Trophoblast cell (in vitro differentiated cells and primary cell): Measurements from ENCODE around the gene CORO2B.

Experiments used
- DNase-seq, 2 donors: peaks; one replicate each; pipeline ENCODE4 v3.0.0-alpha.2; 2016
- H2AFZ ChIP-seq: 2 replicates; pipeline ENCODE4 v1.6.1; 2013; ENCODE audit warnings: low read length, moderate library complexity, mild to moderate bottlenecking; ENCODE audit not compliant: insufficient read depth, poor library complexity
- H2AK5ac ChIP-seq: 2 replicates; pipeline ENCODE4 v1.6.1; 2013; ENCODE audit warnings: mild to moderate bottlenecking, low read length
- H2BK120ac ChIP-seq: 2 replicates; pipeline ENCODE4 v1.6.1; 2013; ENCODE audit warnings: low read length, mild to moderate bottlenecking, moderate library complexity; ENCODE audit not compliant: insufficient read depth, poor library complexity
- H2BK12ac ChIP-seq: 2 replicates; pipeline ENCODE4 v1.6.1; 2013; ENCODE audit warnings: mild to moderate bottlenecking, low read length, moderate library complexity
- H2BK5ac ChIP-seq: 2 replicates; pipeline ENCODE4 v1.6.1; 2013; ENCODE audit warnings: low read length, low read depth, moderate library complexity, mild to moderate bottlenecking; ENCODE audit not compliant: poor library complexity
- H3K14ac ChIP-seq: 2 replicates; pipeline ENCODE4 v1.6.1; 2013; ENCODE audit warnings: mild to moderate bottlenecking, low read length
- H3K18ac ChIP-seq: 2 replicates; pipeline ENCODE4 v1.6.1; 2013; ENCODE audit warnings: mild to moderate bottlenecking, low read length
- H3K23ac ChIP-seq: 2 replicates; pipeline ENCODE4 v1.6.1; 2013; ENCODE audit warnings: low read length
- H3K27ac ChIP-seq: 2 replicates; pipeline ENCODE4 v1.5.1; 2013; ENCODE audit warnings: low read depth, mild to moderate bottlenecking, inconsistent platforms, low read length, moderate library complexity
- H3K27me3 ChIP-seq: 2 replicates; pipeline ENCODE4 v1.6.1; 2013; ENCODE audit warnings: inconsistent platforms, mild to moderate bottlenecking, low read length, moderate library complexity; ENCODE audit not compliant: insufficient read depth
- H3K36me3 ChIP-seq, 2 experiments: 1 replicate in 1 of 2; 2 replicates in 1 of 2; pipeline ENCODE4 v1.6.1; 2013; ENCODE audit warnings: low read length in 2 of 2, mild to moderate bottlenecking in 2 of 2, moderate library complexity in 1 of 2; ENCODE audit not compliant: insufficient read depth in 2 of 2, control insufficient read depth in 1 of 2
- H3K4ac ChIP-seq: 2 replicates; pipeline ENCODE4 v1.6.1; 2013; ENCODE audit warnings: low read depth, mild to moderate bottlenecking, low read length, moderate library complexity
- H3K4me1 ChIP-seq, 2 experiments: 1 replicate in 1 of 2; 2 replicates in 1 of 2; pipeline ENCODE4 v1.6.1; 2013; ENCODE audit warnings: low read length in 2 of 2, mild to moderate bottlenecking in 2 of 2, moderate library complexity in 1 of 2; ENCODE audit not compliant: insufficient read depth in 2 of 2, control insufficient read depth in 1 of 2
- H3K4me2 ChIP-seq: 2 replicates; pipeline ENCODE4 v1.6.1; 2013; ENCODE audit warnings: inconsistent platforms, mild to moderate bottlenecking, low read length, moderate library complexity
- H3K4me3 ChIP-seq: 2 replicates; pipeline ENCODE4 v1.5.1; 2013; ENCODE audit warnings: mild to moderate bottlenecking, low read depth, low read length, inconsistent platforms
- H3K79me1 ChIP-seq: one replicate; pipeline ENCODE4 v1.6.1; 2013; ENCODE audit warnings: low read length
- H3K79me2 ChIP-seq: 2 replicates; pipeline ENCODE4 v1.6.1; 2013; ENCODE audit warnings: low read length, mild to moderate bottlenecking; ENCODE audit not compliant: control insufficient read depth, insufficient read depth, poor library complexity
- H3K9ac ChIP-seq: 2 replicates; pipeline ENCODE4 v1.6.1; 2013; ENCODE audit warnings: mild to moderate bottlenecking, low read length
- H3K9me3 ChIP-seq: 2 replicates; pipeline ENCODE4 v1.6.1; 2013; ENCODE audit warnings: low read depth, mild to moderate bottlenecking, control low read depth, inconsistent platforms, low read length; ENCODE audit not compliant: insufficient read depth
- H4K12ac ChIP-seq: 2 replicates; pipeline ENCODE4 v1.6.1; 2013; ENCODE audit warnings: low read depth, mild to moderate bottlenecking, low read length, moderate library complexity
- H4K8ac ChIP-seq: 2 replicates; pipeline ENCODE4 v1.6.1; 2013; ENCODE audit warnings: low read depth, mild to moderate bottlenecking, low read length, moderate library complexity
- H4K91ac ChIP-seq: one replicate; pipeline ENCODE4 v1.6.1; 2013; ENCODE audit warnings: low read depth, mild to moderate bottlenecking, low read length, moderate library complexity
- WGBS: extraction: QIAGEN DNeasy Blood & Tissue Kit; methylation state at CpG from one replicate; pipeline ENCODE4 v1.1.7; 2013; ENCODE audit warnings: missing lambda C conversion rate; ENCODE audit not compliant: insufficient read length, insufficient coverage; ENCODE audit errors: extremely low coverage; 5-methylcytosine and 5-hydroxymethylcytosine counted together

The CORO2B gene

DNA sequence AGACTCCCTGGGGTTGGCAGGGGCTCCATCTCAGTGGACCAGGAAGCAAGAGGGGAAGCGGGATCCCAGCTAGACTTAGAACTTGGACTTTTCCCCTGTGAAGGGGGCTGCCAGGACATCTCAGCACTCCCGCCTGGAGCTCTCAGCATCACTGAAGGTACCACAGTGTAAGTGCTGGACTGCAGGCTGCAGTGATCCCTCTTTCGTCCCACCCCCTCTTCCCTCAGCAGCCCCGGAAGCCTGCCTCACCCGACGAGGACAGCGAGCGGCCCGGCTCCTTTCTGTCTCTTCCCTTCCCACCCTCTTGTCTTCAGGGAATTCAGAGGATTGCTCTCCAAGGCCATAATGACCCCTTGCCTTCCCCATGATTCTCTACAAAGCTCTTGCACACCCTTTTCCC lies 147.5 kb downstream of the CORO2B start:
- no peaks in the 10 kb centered on the region for H3K79me2 ChIP-seq
- H3K9me3 ChIP-seq = no peaks in the 10 kb centered on the region
- H2BK120ac ChIP-seq = no peak overlapping the region
- peaks cover 7 to 8% of the 10 kb centered on the region in 2 experiments for H3K4me1 ChIP-seq
- no peak overlapping the region for H2BK5ac ChIP-seq
- H3K4me2 ChIP-seq = no peak overlapping the region
- no peak overlapping the region for H2AFZ ChIP-seq
- no peak overlapping the region for H2BK12ac ChIP-seq
- H3K36me3 ChIP-seq = no peaks in the 10 kb centered on the region
- H4K12ac ChIP-seq = no peak overlapping the region
- no peak overlapping the region for H3K18ac ChIP-seq
- H3K14ac ChIP-seq = no peak overlapping the region
- no peak overlapping the region for H3K9ac ChIP-seq
- no peak overlapping the region for H3K4ac ChIP-seq
- H4K8ac ChIP-seq = no peak overlapping the region
- no peak overlapping the region for H3K27ac ChIP-seq
- H4K91ac ChIP-seq = no peak overlapping the region
- no peak overlapping the region for H3K4me3 ChIP-seq
- H3K27me3 ChIP-seq = no peaks in the 10 kb centered on the region
- no peaks in the 10 kb centered on the region for H3K79me1 ChIP-seq
- DNase-seq = no peak
- WGBS = no CpG with 5 or more reads among the region's 9 CpGs
- H2AK5ac ChIP-seq = no peak overlapping the region
- no peak overlapping the region for H3K23ac ChIP-seq

DNA sequence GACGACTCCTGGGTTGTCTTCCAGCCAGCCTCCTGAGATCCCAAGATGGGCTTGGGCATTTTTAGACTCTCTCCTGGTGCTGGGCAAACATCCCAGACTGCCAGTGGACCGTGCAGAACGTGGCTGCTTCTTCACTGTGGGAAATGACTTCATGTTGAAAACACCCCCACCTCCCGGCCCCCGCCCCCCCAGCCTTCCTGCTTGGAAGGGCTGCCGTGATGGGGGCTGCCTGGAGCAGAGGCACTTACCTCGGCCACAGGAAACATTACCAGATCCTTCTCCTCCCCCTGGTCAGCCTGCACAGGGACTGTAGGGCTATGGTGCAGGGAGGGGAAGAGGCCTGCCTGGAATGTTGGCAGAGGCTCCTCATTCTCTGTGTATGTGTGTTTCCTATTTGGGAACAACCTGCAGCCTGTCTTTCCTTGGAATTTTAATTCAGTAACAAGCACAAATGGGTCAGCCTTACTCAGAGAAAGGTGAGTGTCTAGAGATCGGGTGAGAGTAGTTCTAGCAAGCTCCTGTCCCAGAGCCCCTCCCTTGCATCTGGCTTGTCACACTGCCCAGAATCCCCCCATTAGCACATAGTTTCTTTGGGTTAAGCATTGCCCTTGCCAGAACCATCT lies 151.1 kb downstream of the CORO2B start:
- H3K27ac ChIP-seq = no peak overlapping the region
- H4K12ac ChIP-seq = no peak overlapping the region
- no peak overlapping the region for H3K23ac ChIP-seq
- no peaks in the 10 kb centered on the region for H3K36me3 ChIP-seq
- H3K4me1 ChIP-seq = peaks cover 12 to 18% of the 10 kb centered on the region in 2 experiments
- no peak overlapping the region for H4K8ac ChIP-seq
- H2BK12ac ChIP-seq = no peak overlapping the region
- no peak overlapping the region for H3K18ac ChIP-seq
- H3K4me3 ChIP-seq = no peak overlapping the region
- no peak overlapping the region for H3K4ac ChIP-seq
- no peak for DNase-seq
- no CpG with 5 or more reads among the region's 8 CpGs for WGBS
- no peak overlapping the region for H2BK120ac ChIP-seq
- H3K27me3 ChIP-seq = no peaks in the 10 kb centered on the region
- H2AFZ ChIP-seq = no peak overlapping the region
- no peaks in the 10 kb centered on the region for H3K79me2 ChIP-seq
- no peak overlapping the region for H3K4me2 ChIP-seq
- H3K9me3 ChIP-seq = no peaks in the 10 kb centered on the region
- no peak overlapping the region for H2AK5ac ChIP-seq
- no peaks in the 10 kb centered on the region for H3K79me1 ChIP-seq
- no peak overlapping the region for H4K91ac ChIP-seq
- H3K14ac ChIP-seq = no peak overlapping the region
- no peak overlapping the region for H2BK5ac ChIP-seq
- no peak overlapping the region for H3K9ac ChIP-seq

DNA sequence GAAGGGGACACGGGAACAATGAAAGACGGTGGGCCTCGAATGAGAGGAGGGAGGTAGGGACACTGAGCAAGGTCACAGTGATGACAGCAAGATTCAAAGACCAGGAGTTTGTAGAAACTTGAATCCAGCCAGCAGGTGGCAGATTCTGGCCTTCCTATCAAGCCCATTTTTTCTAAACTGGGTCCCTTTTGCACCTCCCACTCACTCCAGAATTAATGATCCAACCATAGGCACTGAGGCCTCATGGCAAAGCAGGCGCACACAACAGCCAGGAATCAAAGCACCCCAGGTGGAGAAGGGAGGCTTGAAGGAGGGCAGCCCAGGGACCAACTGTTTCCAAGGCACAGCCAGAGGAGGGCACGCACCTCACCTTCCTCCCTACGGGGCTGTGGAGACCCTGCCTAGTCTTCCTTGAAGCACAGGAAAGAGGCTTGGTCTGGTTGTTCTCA lies 151.7 kb downstream of the CORO2B start:
- H4K12ac ChIP-seq = no peak overlapping the region
- no peak overlapping the region for H3K4me3 ChIP-seq
- WGBS = no CpG with 5 or more reads among the region's 6 CpGs
- no peak overlapping the region for H2BK12ac ChIP-seq
- H3K27me3 ChIP-seq = no peaks in the 10 kb centered on the region
- DNase-seq = peak; percentile 39 to 66
- no peak overlapping the region for H3K4me2 ChIP-seq
- no peak overlapping the region for H4K8ac ChIP-seq
- peaks cover 12 to 18% of the 10 kb centered on the region in 2 experiments for H3K4me1 ChIP-seq
- H3K79me2 ChIP-seq = no peaks in the 10 kb centered on the region
- H2AFZ ChIP-seq = no peak overlapping the region
- H3K27ac ChIP-seq = no peak overlapping the region
- no peak overlapping the region for H3K18ac ChIP-seq
- no peak overlapping the region for H3K4ac ChIP-seq
- H3K23ac ChIP-seq = no peak overlapping the region
- no peak overlapping the region for H2AK5ac ChIP-seq
- no peak overlapping the region for H4K91ac ChIP-seq
- H3K36me3 ChIP-seq = no peaks in the 10 kb centered on the region
- no peaks in the 10 kb centered on the region for H3K9me3 ChIP-seq
- H3K14ac ChIP-seq = no peak overlapping the region
- no peak overlapping the region for H3K9ac ChIP-seq
- no peaks in the 10 kb centered on the region for H3K79me1 ChIP-seq
- H2BK120ac ChIP-seq = no peak overlapping the region
- H2BK5ac ChIP-seq = no peak overlapping the region

DNA sequence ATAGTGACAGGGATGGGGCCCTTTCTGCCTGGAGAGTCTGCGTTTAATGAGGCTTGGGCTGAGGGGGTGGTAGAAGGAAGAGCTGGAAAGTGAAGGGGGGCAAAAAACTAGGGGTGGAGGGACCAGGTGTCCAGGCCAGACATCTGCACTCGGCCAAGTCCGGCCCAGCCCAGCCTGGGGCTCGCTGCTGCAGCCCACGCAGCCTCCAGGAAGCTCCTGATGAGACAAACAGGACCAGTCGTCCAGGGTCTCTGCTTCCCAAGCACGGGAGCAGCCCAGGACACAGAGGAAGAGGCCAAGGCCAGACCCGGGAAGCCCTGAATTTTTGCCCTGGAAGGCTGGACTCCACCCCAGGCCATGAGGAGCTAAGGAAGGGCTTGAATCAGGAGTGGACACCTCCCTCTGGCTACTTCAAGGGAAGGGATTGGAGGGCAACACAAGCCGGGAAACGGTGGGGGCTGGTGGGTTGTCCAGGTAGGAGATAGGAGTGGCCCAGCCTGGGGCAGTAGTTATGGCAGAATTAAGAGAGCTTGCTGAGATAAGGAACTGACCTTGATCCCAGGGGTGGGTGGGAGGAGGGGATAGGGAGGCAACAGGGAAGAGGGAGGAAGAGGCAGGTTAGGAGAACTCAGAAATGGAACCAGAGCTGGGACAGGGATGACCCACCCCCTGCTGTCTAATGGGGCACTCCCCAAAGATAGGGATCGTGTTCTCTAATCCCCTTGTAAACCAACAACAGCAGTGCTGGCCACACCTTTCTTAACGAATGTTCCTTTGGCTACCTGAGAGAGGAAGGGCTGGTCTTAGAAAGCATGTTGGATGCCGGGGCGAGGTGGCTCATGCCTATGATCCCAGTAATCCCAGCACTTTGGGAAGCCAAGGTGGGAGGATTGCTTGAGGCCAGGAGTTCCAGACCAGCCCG lies 152.4 kb downstream of the CORO2B start:
- Histone ChIP-seq H4K8ac (no peak overlapping the region), H3K4me2 (no peak overlapping the region), H3K27ac (no peak overlapping the region), H4K91ac (no peak overlapping the region), H3K27me3 (no peaks in the 10 kb centered on the region), H2BK5ac (no peak overlapping the region), H3K4me1 (peaks cover 12 to 18% of the 10 kb centered on the region in 2 experiments), H3K9ac (no peak overlapping the region), H2AFZ (no peak overlapping the region), H2BK12ac (no peak overlapping the region), H3K4me3 (no peak overlapping the region), H3K9me3 (no peaks in the 10 kb centered on the region), H3K18ac (no peak overlapping the region), H3K36me3 (no peaks in the 10 kb centered on the region), H2BK120ac (no peak overlapping the region), H3K23ac (no peak overlapping the region), H3K79me1 (no peaks in the 10 kb centered on the region), H3K79me2 (no peaks in the 10 kb centered on the region), H3K14ac (no peak overlapping the region), H3K4ac (no peak overlapping the region), H4K12ac (no peak overlapping the region), H2AK5ac (no peak overlapping the region)
- WGBS = no CpG with 5 or more reads among the region's 15 CpGs
- no peak for DNase-seq
